CD4-positive, alpha-beta T cell treated with Interleukin-12 subunit alpha and Interleukin-12 subunit beta, for 1 hour (primary cell): ENCODE data around the gene GTPBP8.
"Not testable (repeated sequence)": the region's sequence is repeated elsewhere in the genome, so short reads cannot be mapped to it uniquely, and the experiment has no call there.

Experiments
- DNase-seq: peaks from one replicate; pipeline ENCODE4 v3.0.0-alpha.2; 2020

Gene GTPBP8

DNA sequence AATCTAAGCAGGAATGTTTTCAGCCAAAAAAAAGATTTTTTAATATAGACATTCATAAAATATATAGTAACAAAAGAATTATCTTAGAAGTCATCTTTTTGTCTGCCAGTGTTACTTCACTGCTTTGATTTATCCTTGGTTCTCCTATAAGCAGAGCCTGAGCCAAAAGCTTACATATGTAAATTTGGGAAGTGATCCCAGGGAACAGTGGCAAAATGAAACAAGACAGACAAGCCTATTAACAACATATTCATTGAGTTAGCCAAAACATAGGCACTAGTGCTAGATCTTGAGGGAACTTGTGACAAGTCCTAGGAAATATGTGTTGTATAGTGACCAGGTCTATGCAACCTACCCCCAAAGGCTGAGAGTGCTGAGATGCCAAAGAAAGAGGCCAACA, 11.3 kb downstream of the GTPBP8 start:
- no peak for DNase-seq

DNA sequence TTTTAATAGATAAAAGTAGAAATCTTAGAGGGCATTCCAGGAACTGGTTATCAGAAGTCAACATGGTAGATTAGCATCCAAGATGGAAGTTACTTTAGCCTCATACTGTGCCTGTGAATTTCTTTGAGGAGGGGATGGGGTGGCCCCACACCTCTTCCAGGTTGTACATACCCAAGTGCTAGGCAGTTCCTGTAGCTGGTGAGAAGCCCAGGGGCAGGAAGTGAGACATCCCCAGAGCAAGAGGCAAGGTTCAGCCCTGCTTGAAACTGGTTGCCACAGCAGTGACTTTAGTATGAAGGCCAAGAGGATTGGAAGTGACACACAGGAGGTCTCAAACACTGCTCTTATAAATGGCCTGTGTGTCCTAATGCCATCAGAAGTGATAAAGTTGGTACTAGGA, 11.9 kb downstream of the GTPBP8 start:
- peak; percentile 58 for DNase-seq

- DNase-seq = peak; percentile 70
Observed at GRCh38 chr3:113005611-113006010, 14.8 kb downstream of the GTPBP8 start.

GRCh38 chr3:113006359-113007056, 15.7 kb downstream of the GTPBP8 start:
- DNase-seq = peak; percentile 47

- DNase-seq = no peak
Observed at GRCh38 chr3:113008117-113008516, 17.3 kb downstream of the GTPBP8 start.

GRCh38 chr3:113013593-113013992, 22.8 kb downstream of the GTPBP8 start:
- no peak for DNase-seq

DNA sequence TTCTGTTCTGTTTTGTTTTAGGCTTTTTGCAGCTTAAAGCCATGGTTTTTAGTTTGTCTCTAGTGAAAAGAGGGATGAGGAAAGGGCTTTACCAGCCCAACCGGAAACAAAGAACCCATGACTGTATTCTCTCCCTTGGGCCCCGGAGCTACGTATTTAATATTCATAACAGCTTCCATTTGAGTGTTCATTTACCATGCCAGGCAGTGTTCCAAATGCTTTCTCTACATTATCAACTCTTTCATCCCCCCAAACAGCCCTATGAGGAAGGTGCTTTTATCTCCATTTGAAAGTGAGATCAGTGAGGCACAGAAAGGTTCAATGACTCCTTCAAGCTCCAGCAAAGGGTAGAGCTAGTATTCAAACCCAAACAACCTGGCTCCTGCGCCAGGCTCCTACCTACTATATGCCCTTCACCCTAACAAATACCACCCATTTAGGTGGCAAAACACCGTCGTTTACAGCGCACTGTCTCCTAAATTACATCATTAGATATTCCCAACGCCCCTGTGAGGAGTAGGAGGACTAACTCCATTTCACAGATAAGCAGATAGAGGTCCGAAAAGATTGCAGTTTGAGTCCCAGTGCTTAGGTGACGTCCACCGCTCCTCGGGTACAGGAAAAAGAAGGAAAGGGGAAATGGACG, 27.9 kb downstream of the GTPBP8 start:
- DNase-seq = peak; percentile 36

DNA sequence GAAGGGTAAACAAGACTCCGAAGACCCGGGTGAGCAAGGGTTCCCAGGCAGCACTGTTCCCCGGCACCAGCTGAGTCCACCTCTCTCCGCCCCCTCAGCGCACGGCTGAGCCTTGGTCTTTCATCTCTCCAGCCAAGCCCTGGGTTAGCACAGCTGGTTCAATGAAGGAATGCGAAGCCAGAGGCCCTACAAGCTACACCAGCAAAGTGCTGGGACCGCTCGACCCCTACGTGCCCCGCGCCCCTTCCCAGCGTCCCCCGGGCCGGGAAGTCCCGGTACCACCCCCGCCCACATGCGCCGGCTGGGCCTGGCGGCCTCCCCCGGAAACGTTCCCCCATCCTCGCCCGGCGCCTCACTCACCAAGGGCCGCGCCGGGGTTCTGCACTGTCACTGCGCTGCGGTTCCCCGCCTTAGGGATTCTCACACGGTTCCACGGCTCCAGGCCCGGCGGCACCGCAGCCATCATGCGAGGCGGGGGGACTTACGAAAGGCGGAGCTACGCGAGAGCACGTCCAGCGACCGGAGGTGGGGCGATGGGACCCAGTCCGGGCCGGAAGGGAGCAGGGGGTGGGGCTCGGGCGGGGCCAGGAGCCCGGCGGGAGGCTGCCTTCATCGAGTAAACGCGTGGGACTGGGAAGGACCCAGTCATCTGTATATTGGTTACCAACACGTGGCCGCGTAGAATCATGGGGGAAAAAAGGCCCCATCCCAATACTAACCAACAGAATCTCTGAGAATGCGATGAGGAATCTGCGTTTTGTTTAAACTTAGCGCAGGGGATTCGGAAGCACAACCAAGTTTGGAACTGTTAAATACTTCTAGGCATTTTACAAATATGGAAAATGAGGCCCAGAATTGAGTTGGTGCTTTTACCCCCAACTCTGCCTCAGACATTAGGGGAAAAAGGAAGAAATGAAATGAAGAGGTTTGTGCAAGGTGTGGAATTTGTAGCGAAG, 28.7 kb downstream of the GTPBP8 start:
- DNase-seq = peak; percentile 86

DNA sequence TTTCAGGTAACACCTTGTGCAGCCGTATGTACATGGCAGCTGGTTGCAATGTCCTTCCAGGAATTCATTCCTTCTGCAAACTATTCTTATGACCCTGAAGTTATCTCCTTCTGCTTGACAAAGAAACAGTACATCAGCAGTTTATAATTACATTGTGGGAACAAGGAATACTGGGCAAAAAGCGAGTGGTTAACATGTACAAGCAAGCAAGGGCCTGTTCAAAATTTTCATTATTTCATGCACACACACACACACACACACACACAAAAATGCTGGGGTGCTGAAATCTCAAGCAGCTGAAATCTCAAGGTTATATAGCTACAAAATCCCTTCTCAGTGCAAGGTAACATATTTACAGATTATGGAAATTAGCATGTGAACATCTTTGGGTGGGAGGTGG, 30.7 kb downstream of the GTPBP8 start:
- DNase-seq = no peak

DNA sequence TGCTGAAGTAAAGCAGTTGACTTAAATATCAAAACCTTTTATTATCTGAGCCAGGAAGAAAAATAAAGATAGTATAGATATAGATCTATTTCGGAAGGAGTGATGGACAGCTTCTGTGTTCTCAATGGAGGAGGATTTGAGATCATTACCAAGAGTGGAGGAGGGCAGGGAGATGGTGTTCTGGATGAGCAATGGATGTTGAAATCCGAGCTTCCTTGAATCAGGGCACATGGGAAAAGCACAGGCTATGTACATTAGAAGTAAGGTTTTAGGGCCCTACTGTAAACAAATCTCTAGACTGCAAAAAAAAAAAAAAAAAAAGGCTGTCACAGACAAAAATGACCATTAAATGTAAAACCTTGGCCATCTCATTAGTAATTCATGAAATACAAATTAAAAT, 43.2 kb downstream of the GTPBP8 start:
- no peak for DNase-seq

- peak; percentile 67 for DNase-seq
Observed at GRCh38 chr3:113035387-113035982, 44.7 kb downstream of the GTPBP8 start.

DNA sequence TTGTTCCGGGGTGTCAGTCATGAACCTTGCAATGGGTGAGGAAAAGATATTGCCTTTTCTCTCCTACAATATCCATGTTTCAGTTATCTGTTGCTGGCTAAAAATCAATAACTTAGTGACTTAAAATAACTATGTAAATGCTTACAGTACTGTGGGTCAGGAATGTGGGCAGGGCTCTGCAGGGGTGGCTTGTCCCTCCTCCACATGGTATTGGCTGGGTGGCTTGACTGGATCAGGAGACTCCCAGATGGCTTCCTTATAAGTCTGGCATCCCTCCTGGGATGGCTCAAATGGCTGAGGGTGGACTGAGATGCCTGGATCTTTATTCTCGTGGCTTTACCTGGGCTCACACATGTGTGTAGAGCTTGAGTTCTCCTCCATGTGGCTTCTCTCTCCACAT, 47.5 kb downstream of the GTPBP8 start:
- no peak for DNase-seq

DNA sequence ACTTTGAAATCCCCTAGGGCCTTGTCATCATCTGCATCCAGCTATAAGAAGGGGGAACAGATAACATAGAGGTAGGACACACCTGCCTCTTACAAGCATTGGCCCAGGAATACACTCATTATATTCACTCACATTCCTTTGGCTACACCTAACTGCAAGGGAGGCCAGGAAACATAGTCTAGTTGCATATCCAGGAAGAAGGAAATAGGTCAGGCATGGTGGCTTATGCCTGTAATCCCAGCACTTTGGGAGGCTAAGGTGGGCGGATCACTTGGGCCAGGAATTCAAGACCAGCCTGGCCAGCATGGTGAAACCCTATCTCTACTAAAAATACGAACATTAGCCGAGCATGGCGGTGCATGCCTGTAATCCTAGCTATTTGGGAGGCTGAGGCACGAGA, 48.8 kb downstream of the GTPBP8 start:
- no peak for DNase-seq

GRCh38 chr3:113040231-113040630, 49.4 kb downstream of the GTPBP8 start:
- DNase-seq = no peak

DNA sequence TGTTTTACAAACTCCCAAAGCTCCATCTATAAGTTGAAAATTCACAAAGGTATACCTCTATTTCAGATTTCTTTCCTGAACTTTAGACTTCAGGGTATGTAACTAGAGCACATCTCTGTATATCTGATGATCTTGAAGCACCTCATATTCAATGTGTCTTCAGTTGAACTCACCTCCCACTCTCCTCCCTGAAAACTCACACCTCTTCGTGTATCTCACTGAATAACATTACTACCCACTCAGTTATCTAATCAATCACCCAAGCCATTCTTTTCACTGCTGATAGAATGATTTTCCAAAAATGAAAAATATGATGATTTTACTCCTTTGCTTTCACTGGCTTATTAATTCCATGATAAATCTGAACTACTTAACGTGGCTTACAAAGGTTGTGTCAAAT, 52.9 kb downstream of the GTPBP8 start:
- DNase-seq = no peak

- DNase-seq = not testable (repeated sequence)
Observed at GRCh38 chr3:113046186-113046965, 55.6 kb downstream of the GTPBP8 start.

DNA sequence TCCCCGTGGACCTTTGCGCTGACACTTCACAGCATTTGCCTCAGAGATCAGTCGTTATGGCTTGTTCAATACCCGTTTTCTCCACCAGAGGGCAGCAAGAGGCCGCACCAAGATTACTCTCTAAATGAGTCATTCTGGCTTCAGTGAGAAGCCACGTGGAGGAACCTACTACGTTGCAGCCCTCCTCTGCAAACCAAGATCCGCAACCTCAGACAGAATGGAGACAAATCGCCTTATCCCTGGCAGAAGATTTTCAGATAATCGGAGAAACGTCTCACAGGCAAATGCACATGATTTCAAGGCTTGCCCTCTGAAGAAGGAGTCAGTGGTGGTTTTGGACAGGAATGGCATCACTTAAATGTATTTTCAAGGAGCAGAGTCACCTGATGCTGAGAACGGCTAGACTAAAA, 60.5 kb downstream of the GTPBP8 start:
- DNase-seq = peak; percentile 86
